ENCODE measurements around the gene ZNF557.

Gene ZNF557

DNA sequence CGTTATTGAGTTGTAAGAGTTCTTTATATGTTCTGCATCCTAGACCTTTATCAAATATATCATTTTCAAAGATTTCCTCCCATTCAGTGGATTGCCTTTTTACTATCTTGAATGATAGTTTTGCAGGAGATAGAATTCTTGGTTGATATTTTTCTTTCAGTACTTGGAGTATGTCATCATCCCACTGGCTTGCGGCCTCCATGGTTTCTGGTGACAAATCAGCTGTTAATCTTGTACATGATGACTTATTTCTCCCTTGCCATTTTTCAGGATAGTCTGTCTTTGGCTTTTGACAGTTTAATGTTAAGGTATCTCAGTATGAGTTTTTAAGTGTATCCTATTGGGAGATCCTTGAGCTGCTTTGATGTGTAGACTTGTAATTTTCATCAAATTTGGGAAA lies 8.5 kb downstream of the ZNF557 start:
- Histone ChIP-seq H3K9ac (ENCODE audit: low read length) (no peak overlapping the region), H3K36me3 (replicated peaks; ENCODE audit: low read depth, low read length) (peaks cover 95% of the 10 kb centered on the region), H3K4me1 (ENCODE audit: low read length) (no peaks in the 10 kb centered on the region), H2AFZ (ENCODE audit: low read depth, low read length) (no peak overlapping the region), H3K27ac (ENCODE audit: low read length) (no peak overlapping the region), H3K79me2 (ENCODE audit: low read length) (no peaks in the 10 kb centered on the region), H3K27me3 (ENCODE audit: low read depth, low read length) (no peaks in the 10 kb centered on the region), H3K4me3 (ENCODE audit: low read length) (no peak overlapping the region), H3K4me2 (ENCODE audit: low read length) (no peak overlapping the region), H3K9me3 (ENCODE audit: insufficient read depth, low read length) (peaks cover 52% of the 10 kb centered on the region), H4K20me1 (ENCODE audit: insufficient read depth, low read length) (no peaks in the 10 kb centered on the region)
- no peak for TF ChIP-seq EZH2phosphoT487 (IDR thresholded peaks at IDR 0.05; ENCODE audit: low read depth)
- TF ChIP-seq, protein P1, sequence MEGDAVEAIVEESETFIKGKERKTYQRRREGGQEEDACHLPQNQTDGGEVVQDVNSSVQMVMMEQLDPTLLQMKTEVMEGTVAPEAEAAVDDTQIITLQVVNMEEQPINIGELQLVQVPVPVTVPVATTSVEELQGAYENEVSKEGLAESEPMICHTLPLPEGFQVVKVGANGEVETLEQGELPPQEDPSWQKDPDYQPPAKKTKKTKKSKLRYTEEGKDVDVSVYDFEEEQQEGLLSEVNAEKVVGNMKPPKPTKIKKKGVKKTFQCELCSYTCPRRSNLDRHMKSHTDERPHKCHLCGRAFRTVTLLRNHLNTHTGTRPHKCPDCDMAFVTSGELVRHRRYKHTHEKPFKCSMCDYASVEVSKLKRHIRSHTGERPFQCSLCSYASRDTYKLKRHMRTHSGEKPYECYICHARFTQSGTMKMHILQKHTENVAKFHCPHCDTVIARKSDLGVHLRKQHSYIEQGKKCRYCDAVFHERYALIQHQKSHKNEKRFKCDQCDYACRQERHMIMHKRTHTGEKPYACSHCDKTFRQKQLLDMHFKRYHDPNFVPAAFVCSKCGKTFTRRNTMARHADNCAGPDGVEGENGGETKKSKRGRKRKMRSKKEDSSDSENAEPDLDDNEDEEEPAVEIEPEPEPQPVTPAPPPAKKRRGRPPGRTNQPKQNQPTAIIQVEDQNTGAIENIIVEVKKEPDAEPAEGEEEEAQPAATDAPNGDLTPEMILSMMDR (IDR thresholded peaks at IDR 0.05; ENCODE audit: low read depth, low read length), result no peak

DNA sequence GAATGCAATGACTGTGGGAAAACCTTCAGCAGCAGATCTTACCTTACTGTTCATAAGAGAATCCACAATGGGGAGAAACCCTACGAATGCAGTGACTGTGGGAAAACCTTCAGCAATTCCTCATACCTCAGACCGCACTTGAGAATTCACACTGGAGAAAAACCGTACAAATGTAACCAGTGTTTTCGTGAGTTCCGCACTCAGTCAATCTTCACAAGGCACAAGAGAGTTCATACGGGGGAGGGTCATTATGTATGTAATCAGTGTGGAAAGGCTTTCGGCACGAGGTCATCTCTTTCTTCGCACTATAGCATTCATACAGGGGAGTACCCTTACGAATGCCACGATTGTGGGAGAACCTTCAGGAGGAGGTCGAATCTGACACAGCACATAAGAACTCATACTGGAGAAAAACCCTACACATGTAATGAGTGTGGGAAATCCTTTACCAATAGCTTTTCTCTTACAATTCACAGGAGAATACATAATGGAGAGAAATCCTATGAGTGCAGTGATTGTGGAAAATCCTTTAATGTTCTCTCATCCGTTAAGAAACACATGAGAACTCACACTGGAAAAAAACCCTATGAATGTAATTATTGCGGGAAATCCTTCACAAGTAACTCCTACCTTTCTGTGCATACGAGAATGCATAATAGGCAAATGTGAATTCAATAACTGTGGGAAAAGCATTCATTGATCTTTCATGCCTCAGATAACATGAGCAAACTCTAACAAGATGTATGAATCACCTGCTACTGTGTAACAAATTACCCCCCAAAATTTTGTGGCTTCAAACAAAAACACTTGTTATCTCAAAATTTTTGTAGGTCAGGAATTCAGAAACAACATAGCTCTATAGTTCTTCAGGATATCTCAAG lies 13.8 kb downstream of the ZNF557 start:
- Histone ChIP-seq H3K79me2 (ENCODE audit: low read length) (no peaks in the 10 kb centered on the region), H3K36me3 (replicated peaks; ENCODE audit: low read depth, low read length) (peaks cover 83% of the 10 kb centered on the region), H3K9ac (ENCODE audit: low read length) (no peak overlapping the region), H3K27me3 (ENCODE audit: low read depth, low read length) (no peaks in the 10 kb centered on the region), H2AFZ (ENCODE audit: low read depth, low read length) (no peak overlapping the region), H3K27ac (ENCODE audit: low read length) (no peak overlapping the region), H4K20me1 (ENCODE audit: insufficient read depth, low read length) (no peaks in the 10 kb centered on the region), H3K4me2 (ENCODE audit: low read length) (no peak overlapping the region), H3K9me3 (ENCODE audit: insufficient read depth, low read length) (peaks cover 76% of the 10 kb centered on the region), H3K4me1 (ENCODE audit: low read length) (no peaks in the 10 kb centered on the region), H3K4me3 (ENCODE audit: low read length) (no peak overlapping the region)
- TF ChIP-seq, protein P1 (IDR thresholded peaks at IDR 0.05; ENCODE audit: low read depth, low read length), result no peak
- TF ChIP-seq EZH2phosphoT487 (IDR thresholded peaks at IDR 0.05; ENCODE audit: low read depth), result no peak

DNA sequence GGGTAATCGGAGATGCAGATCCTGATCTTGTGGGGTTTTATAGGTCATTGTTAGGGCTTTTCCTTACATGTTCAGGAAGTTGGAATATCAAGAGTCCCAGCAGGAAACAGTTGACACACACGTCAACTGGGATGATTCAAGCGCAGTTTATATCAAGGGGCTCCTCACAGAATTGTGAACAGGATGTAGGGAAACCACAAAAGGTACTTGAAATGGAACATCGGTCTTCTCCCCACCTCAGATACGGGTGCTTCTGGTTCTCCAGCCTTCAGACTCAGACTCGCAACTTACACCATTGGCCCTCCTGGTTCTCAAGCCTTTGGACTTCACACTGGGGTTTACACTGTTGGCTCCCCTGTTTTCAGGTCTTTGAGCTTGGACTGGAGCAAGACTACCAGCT lies 19.5 kb downstream of the ZNF557 start:
- no peak overlapping the region for H3K9ac ChIP-seq (ENCODE audit: low read length)
- no peaks in the 10 kb centered on the region for H3K4me1 ChIP-seq (ENCODE audit: low read length)
- no peaks in the 10 kb centered on the region for H3K79me2 ChIP-seq (ENCODE audit: low read length)
- H2AFZ ChIP-seq (ENCODE audit: low read depth, low read length), result no peak overlapping the region
- no peak overlapping the region for H3K27ac ChIP-seq (ENCODE audit: low read length)
- peaks cover 32% of the 10 kb centered on the region for H3K9me3 ChIP-seq (ENCODE audit: insufficient read depth, low read length)
- no peak for TF ChIP-seq EZH2phosphoT487 (IDR thresholded peaks at IDR 0.05; ENCODE audit: low read depth)
- TF ChIP-seq, protein P1 (IDR thresholded peaks at IDR 0.05; ENCODE audit: low read depth, low read length), result no peak
- no peak overlapping the region for H3K4me2 ChIP-seq (ENCODE audit: low read length)
- H3K36me3 ChIP-seq (replicated peaks; ENCODE audit: low read depth, low read length), result peaks cover 49% of the 10 kb centered on the region
- H3K27me3 ChIP-seq (ENCODE audit: low read depth, low read length), result no peaks in the 10 kb centered on the region
- no peak overlapping the region for H3K4me3 ChIP-seq (ENCODE audit: low read length)
- no peaks in the 10 kb centered on the region for H4K20me1 ChIP-seq (ENCODE audit: insufficient read depth, low read length)

DNA sequence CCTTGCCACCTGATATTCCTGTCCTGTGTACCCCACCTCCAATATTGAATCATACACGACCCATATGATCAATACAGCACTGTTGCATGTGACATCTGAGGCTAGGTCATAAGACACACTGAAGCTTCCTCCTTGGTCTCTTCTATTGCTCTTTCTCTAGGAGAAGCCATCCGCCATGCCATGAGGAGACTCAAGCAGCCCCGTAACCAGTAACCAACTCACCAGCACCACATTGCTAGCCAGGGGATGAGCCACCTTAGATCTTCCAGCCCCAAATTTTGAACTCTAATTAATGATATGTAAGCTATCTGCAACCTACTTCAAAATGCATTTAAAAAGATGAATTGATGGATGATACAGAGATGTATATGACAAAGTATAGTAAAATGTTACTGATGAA lies 28.6 kb downstream of the ZNF557 start:
- Histone ChIP-seq H3K4me1 (ENCODE audit: low read length) (peaks cover 11% of the 10 kb centered on the region), H3K9ac (ENCODE audit: low read length) (peak overlapping the region; percentile 79), H3K4me2 (ENCODE audit: low read length) (peak overlapping the region; percentile 77), H3K9me3 (ENCODE audit: insufficient read depth, low read length) (peaks cover 11% of the 10 kb centered on the region; the same call in 1 of the 2 replicates), H3K27me3 (ENCODE audit: low read depth, low read length) (no peaks in the 10 kb centered on the region), H3K4me3 (ENCODE audit: low read length) (peak overlapping the region; percentile 79), H3K36me3 (replicated peaks; ENCODE audit: low read depth, low read length) (peaks cover 10% of the 10 kb centered on the region), H4K20me1 (ENCODE audit: insufficient read depth, low read length) (no peaks in the 10 kb centered on the region), H3K27ac (ENCODE audit: low read length) (no peak overlapping the region), H2AFZ (ENCODE audit: low read depth, low read length) (peak overlapping the region; percentile 51; the same call in 1 of the 2 replicates), H3K79me2 (ENCODE audit: low read length) (no peaks in the 10 kb centered on the region)
- TF ChIP-seq EZH2phosphoT487 (IDR thresholded peaks at IDR 0.05; ENCODE audit: low read depth), result no peak
- TF ChIP-seq, protein P1 (IDR thresholded peaks at IDR 0.05; ENCODE audit: low read depth, low read length), result no peak

Measured in OCI-LY3 (cell line).